HepG2 (cell line): ENCODE measurements around the gene TSPAN11.

ENCODE experiments used
- CTCF ChIP-seq: sonication (generic); formaldehyde crosslinking; IDR thresholded peaks from 2 replicates; pipeline ENCODE4 v1.5.0; 2020; ENCODE audit warnings: mild to moderate bottlenecking, missing genetic modification reagents, moderate library complexity
- KMT2B ChIP-seq: IDR thresholded peaks from 2 replicates; pipeline ENCODE4 v1.6.1; 2016; ENCODE audit warnings: missing genetic modification reagents, missing compliant biosample characterization
- ONECUT2 ChIP-seq: sonication (generic); formaldehyde crosslinking; IDR thresholded peaks from 2 replicates; pipeline ENCODE4 v1.4.0; 2020; ENCODE audit warnings: missing genetic modification reagents
- TBX2 ChIP-seq: sonication (generic); formaldehyde crosslinking; IDR thresholded peaks from 2 replicates; pipeline ENCODE4 v1.5.0; 2020; ENCODE audit warnings: missing genetic modification reagents, mild to moderate bottlenecking, borderline replicate concordance
- THAP11 ChIP-seq: IDR thresholded peaks from 2 replicates; pipeline ENCODE4 v1.6.1; 2016; ENCODE audit warnings: missing biosample characterization, missing genetic modification reagents
- U2AF2 ChIP-seq: fragments of 200-400 bp; formaldehyde crosslinking; IDR thresholded peaks from 2 replicates; pipeline ENCODE4 v1.6.1; 2017; ENCODE audit warnings: low read depth, mild to moderate bottlenecking, low read length
- YY1 ChIP-seq: IDR thresholded peaks from 2 replicates; pipeline ENCODE4 v1.6.1; 2011; ENCODE audit warnings: low read length, low read depth, moderate library complexity, mild to moderate bottlenecking; ENCODE audit not compliant: insufficient read depth, insufficient replicate concordance
- ZNF296 ChIP-seq: sonication (generic); formaldehyde crosslinking; conservative IDR thresholded peaks from 2 replicates; pipeline ENCODE4 v1.5.0; 2020; ENCODE audit warnings: mild to moderate bottlenecking, missing genetic modification reagents

GRCh38 chr12:30993766-30994165 lies 67.2 kb downstream of the TSPAN11 start:
- no peak for TF ChIP-seq YY1
- TF ChIP-seq CTCF (CRISPR knock-in tag) = no peak
- TF ChIP-seq KMT2B (CRISPR knock-in tag) = no peak
- TF ChIP-seq U2AF2 = no peak
- no peak for TF ChIP-seq TBX2 (CRISPR knock-in tag)
- TF ChIP-seq THAP11 (CRISPR knock-in tag) = no peak
- TF ChIP-seq ZNF296 (CRISPR knock-in tag) = no peak
- no peak for TF ChIP-seq ONECUT2 (CRISPR knock-in tag)
